AG08395 (cell line): ENCODE measurements around the gene ALPL.
"Not testable (repeated sequence)": the region's sequence is repeated elsewhere in the genome, so short reads cannot be mapped to it uniquely, and the experiment has no call there.

Experiments
- DNase-seq: peaks from one replicate; pipeline ENCODE4 v3.0.0; 2012; ENCODE audit warnings: mixed read lengths, low spot score

ALPL gene

DNA sequence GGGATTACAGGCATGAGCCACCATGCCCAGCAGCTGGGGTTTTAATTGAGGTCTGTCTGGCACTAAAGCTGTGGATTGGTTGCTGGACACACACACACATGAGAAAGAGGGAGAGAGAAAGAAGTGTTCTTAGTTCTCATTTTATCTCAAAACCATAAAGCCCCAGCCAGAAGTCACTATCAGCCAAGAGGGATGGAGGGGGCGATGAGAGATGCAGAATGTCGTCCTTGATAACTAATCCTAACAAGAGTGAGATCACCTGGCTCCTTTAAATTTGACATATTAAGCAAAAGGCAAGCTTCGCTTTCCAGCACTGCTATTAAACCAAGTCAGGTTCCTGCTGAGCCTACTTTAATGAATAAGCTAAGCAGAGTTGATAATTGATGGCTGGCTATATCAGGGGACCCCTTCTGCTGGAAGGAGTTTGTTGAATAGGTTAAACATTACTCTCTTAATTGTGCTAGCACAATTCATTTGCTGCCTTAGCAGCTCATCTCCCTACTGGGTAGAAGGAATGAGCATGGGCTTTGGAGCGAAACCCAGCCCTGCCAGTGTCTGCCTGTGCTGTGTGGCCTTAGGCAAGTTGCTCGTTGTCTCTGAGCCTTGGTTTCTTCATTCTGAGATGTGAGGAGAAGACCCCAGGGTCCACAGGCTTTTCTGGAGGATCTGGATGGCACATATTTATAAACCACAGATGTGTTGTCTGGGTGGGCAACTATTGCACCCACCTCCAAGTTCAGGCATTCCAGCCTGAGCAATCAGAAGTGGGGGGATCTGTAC is 50.8 kb downstream of the ALPL start:
- no peak for DNase-seq

DNA sequence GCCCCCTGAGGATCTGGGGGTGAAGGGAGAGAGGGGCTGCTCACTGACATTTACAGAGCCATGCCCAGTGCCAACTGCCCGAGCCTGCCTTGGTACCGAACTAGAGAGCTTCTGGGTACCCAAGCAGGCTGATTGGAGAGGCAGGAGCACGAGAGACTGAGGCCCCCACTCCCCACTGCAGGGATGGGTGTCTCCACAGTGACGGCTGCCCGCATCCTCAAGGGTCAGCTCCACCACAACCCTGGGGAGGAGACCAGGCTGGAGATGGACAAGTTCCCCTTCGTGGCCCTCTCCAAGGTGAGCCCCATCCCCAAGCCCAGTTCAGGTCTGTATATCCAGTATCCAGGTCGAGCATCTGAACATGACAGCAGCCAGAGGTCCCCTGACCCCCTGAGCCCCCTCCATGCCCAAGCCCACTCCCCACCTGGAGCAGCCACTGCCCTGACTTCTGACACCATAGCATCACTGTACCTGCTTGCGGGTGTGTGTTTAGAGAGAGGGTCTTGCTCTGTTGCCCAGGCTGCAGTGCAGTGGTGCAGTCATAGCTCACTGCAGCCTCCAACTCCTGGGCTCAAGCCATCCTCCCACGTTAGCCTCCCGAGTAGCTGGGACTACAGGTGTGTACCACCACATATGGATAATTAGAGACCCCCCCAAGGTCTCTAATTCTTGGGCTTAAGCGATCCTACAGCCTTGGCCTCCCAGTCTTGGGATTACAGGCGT is 51.9 kb downstream of the ALPL start:
- DNase-seq = no peak

DNA sequence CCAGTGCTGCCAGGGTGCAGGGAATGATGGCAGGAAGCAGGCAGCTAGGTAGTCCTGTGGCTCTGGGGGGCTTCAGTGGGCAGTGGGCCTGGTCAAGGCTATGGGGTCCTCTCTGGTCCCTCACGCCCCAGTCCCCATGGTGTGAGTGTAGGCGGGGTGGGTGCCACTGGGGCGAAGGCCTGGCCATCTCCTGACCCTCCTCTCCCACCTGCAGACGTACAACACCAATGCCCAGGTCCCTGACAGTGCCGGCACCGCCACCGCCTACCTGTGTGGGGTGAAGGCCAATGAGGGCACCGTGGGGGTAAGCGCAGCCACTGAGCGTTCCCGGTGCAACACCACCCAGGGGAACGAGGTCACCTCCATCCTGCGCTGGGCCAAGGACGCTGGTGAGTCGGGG is 53.7 kb downstream of the ALPL start:
- no peak for DNase-seq

DNA sequence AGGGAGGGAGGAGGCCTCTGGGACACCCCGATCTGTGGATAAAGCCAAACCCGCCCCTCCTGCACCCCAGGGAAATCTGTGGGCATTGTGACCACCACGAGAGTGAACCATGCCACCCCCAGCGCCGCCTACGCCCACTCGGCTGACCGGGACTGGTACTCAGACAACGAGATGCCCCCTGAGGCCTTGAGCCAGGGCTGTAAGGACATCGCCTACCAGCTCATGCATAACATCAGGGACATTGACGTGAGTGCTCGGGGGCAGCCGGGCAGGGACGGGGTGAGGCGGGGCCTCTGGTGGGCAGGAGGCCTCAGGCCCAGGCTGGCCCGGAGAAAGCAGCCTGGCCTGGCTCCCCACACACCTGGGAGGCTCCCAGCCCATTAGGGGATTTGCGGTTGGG is 54.7 kb downstream of the ALPL start:
- no peak for DNase-seq

DNA sequence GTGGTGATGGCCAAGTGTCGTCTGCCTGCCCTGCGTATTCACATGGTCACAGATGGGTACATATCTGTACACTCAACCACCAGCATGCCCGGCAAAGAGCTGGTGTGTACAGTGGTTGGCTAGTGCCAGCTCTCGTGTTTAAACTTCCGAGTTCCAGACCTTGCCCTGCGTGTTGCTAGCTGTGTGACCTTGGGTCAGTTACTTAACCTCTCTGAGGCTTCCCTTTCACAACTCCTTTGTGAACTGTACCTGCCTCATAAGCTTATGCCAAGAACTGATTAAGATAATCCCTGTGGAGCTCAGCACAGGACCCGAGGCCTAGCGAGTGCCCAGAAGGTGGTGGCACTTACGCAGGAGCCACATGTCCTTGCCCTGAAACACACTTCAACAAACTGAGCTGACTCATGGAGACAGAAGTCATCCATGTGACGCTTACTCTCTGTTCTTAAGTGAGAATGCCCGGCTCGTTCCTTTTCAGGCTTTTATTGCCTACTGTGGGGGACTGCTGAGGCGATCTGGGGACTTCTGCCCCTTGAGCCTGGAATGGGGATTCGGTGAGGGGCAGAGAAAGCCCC is 55.4 kb downstream of the ALPL start:
- DNase-seq = no peak

DNA sequence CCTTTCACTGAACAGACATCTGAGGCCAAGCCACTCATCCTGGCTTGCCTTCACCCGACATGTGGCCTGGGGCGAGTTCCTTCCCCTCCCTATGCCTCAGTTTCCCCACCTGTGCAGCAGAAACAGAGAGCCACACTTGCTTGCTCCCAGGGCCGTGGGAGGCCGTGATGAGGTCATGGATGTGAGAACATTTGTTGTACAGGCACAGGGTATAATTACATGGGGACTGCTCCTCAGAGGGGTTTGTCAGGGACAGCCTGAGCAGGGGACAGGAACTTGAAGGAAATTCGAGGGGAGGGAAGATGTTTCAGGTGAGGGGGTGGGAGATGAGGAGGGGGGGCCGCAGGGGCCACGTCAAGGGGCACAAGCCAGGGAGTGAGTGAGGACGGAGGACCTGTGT is 56.1 kb downstream of the ALPL start:
- DNase-seq = no peak

DNA sequence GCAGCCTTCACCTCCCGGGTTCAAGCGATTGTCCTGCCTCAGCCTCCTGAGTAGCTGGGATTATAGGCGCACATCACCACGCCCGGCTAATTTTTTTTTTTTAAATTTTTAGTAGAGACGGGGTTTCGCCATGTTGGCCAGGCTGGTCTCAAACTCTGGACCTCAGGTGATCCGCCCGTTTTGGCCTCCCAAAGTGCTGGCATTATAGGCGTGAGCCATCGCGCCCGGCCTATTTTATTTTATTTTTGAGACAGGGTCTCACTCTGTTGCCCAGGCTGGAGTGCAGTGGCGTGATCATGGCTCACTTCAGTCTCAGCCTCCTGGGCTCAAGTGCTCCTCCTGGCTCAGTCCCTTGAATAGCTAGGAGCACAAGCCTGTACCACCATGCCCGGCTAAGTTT is 57.1 kb downstream of the ALPL start:
- DNase-seq = not testable (repeated sequence)

DNA sequence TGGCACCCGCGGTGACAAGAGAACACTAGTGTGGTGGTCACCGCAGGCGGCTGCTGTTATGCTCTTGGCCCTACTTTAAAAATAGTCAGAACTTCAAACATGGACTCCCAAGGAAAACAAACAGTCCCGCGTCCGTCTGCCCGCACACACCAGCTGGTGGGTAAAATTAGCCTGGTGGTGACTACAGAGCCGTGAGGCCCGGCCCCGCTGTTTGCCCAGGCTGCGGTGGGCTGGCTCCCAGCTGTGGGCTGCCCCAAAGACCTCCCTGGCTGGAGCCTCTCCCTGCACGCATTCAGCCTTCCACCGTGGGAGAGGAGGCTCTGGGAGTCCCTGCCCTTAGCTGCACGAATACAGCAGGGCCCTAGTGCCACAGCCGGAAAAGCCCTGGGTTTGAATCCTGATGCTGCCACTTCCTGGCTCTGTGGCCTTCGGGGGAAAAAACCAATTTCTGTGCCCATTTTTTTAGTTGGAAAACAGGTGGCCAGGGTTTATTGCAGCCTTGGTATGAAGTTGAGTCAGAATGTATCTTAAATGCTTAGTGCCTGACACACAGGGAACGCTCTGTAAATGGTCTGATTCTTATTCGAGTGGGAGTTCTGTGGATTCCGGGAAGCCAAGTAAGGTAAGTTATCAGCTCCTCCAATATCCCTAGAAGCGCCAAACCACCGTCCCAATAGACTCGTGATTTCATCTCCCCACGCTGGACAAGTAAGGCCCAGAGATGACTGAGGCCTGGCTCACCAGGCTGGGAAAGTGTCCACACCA is 58.2 kb downstream of the ALPL start:
- no peak for DNase-seq

DNA sequence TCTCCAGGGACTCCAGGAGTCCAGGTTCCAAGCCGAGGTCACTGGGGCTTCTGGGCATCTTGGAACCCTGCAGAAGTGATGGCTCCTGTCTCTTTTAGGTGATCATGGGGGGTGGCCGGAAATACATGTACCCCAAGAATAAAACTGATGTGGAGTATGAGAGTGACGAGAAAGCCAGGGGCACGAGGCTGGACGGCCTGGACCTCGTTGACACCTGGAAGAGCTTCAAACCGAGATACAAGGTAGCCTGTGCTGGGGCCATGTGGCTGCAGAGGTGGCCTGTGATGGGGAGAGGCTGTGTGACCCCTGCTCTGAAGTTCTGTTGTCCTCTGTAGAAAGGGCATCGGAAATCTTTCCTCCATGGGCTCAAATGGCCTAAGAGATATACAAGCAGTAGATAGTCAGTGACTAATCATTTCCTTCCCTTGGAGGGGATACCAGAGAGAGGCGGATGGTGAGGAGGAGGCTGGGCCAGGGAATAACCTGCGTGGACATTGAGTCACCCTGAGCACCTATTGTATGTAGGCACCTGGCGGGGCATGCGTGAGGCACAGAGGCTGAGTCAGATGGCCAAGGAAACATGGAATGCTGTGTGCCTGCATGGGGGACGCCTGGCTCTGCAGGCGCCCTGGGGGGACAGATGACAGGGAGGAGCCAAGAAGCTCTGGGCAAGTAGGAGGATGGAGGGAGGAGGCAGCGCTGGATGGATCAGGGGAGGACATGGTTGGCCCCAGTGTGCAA is 59.0 kb downstream of the ALPL start:
- no peak for DNase-seq

DNA sequence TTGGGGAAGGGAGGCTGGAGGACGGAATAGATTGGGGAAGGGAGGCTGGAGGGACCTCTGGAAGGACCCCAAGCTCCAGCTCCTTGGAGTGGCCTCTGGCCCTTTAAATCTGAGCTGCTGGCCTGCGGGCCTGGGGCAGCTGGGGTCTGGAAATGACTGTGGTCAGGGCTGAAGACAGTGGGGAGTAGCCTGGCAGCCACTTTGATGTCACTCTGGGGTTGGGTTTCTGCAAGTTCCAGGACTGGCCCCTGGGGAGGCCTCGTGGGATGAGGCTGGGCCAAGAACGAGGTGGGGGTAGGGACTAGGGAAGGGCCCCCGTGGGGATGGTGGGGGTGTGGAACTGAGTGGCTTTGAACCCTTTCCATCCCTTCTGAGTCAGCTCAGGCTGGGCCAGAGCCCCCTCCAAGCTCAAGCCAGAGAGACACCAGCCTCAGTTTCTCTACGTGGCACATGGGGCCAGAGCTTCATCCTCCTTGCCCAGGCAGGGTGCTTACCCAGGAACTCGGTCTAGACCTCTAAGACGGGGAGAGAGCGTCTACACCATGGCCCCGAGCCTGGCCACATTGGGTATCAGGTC is 59.7 kb downstream of the ALPL start:
- no peak for DNase-seq

DNA sequence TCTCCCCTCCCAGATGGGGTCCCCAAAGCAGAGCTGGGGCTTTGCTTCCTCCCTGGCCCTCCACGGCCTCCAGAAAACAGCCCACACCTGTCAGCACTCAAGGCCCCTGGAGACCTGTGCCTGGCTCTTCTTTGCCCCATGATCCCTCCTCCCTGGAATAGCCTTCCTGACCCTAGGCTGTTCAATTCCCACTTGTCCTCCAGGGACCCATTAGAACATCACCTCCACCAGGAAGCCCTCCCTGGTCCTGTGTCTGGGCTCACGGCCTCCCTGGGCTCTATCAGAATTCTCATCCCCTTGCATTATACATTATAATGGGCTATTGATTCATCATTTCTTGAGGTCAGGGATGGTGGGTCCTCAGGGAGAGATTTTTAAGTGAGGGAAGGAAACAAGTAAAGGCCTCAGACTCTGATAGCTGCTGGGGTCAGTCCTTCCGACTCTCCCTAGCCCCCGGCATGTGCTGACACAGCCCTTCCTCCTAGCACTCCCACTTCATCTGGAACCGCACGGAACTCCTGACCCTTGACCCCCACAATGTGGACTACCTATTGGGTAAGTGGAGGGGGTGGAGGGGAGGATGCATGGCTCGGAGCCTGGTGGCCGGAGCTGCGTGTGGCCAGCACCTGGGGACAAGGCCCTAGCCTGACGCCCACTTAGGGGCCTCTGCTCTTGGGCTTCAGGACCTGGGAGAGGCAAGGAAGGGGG is 60.8 kb downstream of the ALPL start:
- DNase-seq = no peak

DNA sequence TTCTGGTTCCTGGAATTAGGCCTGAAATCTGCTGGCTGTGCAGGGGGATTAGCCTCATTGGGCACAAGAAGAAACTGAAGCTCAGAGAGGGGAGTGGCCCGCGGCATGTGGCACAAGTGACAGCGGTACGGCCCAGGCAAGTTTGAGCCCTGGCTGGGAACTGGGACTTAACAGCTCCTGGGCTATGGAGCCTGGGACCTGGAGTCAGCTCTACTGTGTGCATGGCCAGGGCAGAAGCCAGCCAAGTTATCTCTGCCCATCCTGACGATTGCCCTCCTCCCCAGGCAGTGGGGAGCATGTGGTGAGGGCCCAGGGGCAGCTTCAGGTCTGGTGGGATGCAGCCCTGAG is 61.3 kb downstream of the ALPL start:
- DNase-seq = no peak

DNA sequence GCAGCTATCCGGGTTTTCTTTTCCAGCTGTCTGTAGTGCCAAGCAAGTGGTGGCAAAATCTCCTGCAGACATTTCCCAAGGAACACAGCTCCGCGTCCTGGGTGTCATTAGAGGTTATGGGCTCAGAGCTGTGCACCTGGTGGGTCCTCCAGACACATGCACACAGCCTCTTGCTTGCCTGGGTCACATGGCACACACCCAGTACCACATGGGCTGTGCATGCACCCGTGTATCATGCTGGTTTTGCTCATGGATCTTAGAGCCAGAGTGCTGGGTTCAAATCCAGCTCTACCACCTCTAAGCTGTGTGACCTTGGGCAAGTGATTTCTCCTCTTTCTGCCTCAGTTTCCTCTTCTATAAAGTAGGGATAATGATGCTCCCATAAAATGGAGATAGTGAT is 61.7 kb downstream of the ALPL start:
- DNase-seq = no peak

DNA sequence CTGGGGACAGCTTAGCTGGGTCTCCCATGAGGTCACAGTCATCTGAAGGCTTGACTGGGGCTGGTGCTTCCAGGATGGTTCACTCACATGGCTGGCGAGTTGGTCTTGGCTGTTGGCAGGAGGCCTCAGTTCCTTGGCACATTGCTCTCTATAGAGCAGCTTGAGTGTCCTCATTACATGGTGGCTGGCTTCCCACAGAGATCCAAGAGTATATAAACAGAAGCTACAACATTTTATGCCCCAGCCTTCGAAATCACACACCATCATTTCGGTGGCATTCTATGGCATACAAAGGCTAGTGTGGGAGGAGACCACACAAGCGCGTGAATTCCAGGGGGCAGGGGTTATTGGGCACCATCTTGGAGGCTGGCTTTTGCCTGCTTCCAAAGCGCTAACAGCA is 63.0 kb downstream of the ALPL start:
- no peak for DNase-seq

DNA sequence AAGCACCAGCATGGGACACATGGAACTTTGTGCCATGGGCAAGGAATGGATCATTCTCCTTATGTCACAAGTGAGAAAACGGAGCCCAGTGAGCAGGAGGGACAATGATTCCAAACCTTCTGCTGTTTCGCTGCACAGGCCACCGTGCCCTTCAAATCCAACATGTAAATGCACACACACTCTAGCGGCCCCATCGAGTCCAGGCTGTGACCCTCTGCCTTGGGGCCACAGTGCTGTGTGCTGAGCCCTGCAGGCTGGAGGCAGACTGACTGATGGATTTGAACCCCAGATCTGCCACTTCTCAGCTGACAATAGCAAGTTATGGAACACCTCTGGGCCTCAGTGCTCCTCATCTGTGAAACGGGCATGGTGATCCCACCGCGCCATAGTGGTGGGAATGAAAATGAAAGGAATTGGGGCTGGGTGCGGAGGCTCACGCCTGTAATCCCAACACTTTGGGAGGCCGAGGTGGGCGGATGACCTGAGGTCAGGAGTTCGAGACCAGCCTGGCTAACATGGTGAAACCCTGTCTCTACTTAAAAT is 63.6 kb downstream of the ALPL start:
- DNase-seq = no peak

DNA sequence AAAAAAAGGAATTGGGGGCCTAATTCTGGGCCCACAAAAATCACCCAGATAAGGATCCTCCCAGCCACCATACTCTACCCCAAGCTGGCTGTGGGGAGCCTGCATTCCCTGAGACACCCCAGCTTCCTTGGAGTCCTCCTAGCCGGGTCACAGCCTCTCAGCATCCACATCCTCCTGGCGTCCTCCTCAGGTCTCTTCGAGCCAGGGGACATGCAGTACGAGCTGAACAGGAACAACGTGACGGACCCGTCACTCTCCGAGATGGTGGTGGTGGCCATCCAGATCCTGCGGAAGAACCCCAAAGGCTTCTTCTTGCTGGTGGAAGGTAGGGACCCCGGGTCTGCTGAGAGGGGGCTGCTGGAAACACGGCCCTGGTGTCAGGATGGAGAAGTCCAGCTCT is 64.3 kb downstream of the ALPL start:
- DNase-seq = no peak

DNA sequence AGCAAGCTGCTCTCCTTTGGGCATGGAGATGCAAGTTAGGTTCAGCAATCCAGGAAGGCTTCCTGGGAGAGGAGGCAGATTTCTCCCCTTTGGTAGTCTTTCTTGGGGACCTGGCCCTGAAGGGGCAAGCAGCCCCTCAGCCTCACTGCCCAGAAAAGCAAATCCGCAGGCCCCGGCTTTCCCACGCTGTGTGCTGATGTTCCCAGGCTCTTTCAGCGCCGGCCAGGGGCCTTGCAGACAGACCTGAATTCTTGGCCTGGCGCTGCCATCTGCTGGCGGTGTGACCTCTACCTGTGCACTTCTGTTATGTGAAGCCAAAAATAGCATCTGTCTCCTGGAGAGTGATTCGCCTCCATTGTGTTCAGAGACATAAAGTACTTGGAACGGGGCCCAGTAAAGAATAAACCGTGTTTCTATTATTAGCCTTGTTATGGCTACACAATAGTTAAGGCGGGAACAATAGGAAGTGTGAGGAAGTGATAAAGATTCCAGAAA is 64.8 kb downstream of the ALPL start:
- peak; percentile 64 for DNase-seq

DNA sequence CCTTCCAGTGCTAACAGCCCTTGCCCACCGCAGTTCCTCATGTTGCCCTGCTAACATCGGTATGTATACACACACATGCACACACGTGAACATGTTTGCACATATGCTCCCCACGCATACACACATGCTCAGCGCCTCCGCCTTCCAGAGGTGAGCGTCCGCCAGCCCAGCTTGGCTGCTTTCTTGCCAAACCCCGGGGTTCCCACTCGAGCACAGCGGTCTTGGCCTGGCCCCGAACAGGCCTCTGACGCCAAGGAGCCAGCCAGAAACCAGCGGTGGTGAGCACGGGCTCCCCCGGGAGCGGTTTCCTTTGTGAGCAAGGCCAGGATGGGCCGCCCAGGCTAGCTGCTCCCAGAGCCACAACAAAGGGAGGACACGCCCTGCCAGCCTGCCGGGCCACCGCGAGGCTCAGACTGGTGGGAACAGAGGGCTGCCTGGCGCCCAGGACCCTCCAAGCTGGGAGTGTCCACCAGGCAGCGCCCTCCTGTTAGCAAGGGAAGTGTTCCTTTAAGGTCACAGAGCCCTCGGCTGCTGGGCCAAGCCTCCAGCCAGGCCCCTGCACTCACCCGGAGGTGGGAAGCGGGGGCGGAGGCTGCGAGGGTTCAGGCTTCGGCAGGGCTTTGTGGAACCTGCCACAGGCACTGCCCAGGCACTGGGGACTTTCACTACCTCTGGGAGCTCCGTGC is 65.4 kb downstream of the ALPL start:
- DNase-seq = peak; percentile 38

DNA sequence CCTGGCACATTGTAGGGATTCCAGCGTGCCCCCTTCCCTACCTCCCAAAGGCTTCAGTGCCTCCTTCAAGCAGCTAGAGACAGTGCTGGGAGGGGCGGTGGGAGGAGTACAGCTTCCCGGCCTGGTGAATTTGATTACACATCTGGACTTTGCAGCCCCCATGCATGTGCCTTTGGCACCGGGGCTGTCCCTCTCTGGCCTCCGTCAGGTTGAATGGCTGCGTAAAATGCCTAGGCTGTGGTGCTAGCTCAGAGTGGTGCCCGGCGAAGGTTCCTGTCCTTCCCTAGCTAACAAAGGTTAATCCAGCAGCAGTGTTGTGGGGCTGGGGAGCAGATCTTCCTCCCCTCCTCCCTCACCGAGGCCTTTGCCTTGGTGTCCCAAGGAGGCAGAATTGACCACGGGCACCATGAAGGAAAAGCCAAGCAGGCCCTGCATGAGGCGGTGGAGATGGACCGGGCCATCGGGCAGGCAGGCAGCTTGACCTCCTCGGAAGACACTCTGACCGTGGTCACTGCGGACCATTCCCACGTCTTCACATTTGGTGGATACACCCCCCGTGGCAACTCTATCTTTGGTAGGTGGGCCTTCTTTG is 66.2 kb downstream of the ALPL start:
- no peak for DNase-seq
